CD4-positive, alpha-beta T cell (primary cell): ENCODE data around the gene IFI35. TPM values are rescaled to one million over a fixed set of nuclear protein-coding genes. Genes with fewer than 3 reads are reported as not detected.

Experiments used
- ATAC-seq: fragments of 200-7000 bp; cut with Tn5 transposase; one replicate; pipeline ENCODE4 v1.10.0; 2022; ENCODE audit warnings: mild to moderate bottlenecking; ENCODE audit not compliant: poor library complexity
- CTCF ChIA-PET: fragments of 350-600 bp; sonication (Branson Sonifier 250); formaldehyde crosslinking; loops from one replicate; lab custom pipeline; 2021; ENCODE audit warnings: antibody characterized with exemption, inconsistent platforms; lab: Charles Lee
- POLR2A ChIA-PET: fragments of 350-600 bp; sonication (Branson Sonifier 250); formaldehyde crosslinking; loops from one replicate; lab custom pipeline; 2021; ENCODE audit warnings: antibody characterized with exemption, inconsistent platforms; lab: Charles Lee
- DNase-seq, 14 experiments: peaks; one replicate each; pipeline ENCODE4 v3.0.0-alpha.2; 2013 to 2020; ENCODE audit warnings: mixed read lengths in 2 of 14
- H3K27ac ChIP-seq, 2 donors: one replicate each; pipeline versions ENCODE4 v1.5.1 to v1.7.0; 2013; ENCODE audit warnings: low read length in 2 of 2, low read depth in 1 of 2, mild to moderate bottlenecking in 1 of 2
- H3K27me3 ChIP-seq, 2 experiments: 1 replicate in 1 of 2; 2 replicates in 1 of 2; pipeline versions ENCODE4 v1.6.1 to v1.7.0; 2013; ENCODE audit warnings: low read length in 2 of 2, control low read depth in 1 of 2, mild to moderate bottlenecking in 1 of 2, moderate library complexity in 1 of 2; ENCODE audit not compliant: insufficient read depth in 2 of 2, control insufficient read depth in 1 of 2
- H3K36me3 ChIP-seq: one replicate; pipeline ENCODE4 v1.6.1; 2013; ENCODE audit warnings: low read length, control low read depth; ENCODE audit not compliant: insufficient read depth
- H3K4me1 ChIP-seq: one replicate; pipeline ENCODE4 v1.6.1; 2013; ENCODE audit warnings: low read length, control low read depth; ENCODE audit not compliant: insufficient read depth
- H3K4me3 ChIP-seq: one replicate; pipeline ENCODE4 v1.5.1; 2013; ENCODE audit warnings: mild to moderate bottlenecking, low read length, moderate library complexity
- H3K9me3 ChIP-seq, 2 experiments: 1 replicate in 1 of 2; 2 replicates in 1 of 2; pipeline versions ENCODE4 v1.6.1 to v1.7.0; 2013; ENCODE audit warnings: low read length in 2 of 2, mild to moderate bottlenecking in 2 of 2, control low read depth in 1 of 2, moderate library complexity in 1 of 2; ENCODE audit not compliant: control insufficient read depth in 1 of 2, insufficient read depth in 1 of 2
- H3K27ac Mint-ChIP-seq: one replicate; pipeline ENCODE4 v1.8.0; 2020; ENCODE audit warnings: mixed read lengths
- H3K27me3 Mint-ChIP-seq: one replicate; pipeline ENCODE4 v1.8.0; 2021; ENCODE audit warnings: mixed read lengths
- H3K36me3 Mint-ChIP-seq: one replicate; pipeline ENCODE4 v1.8.0; 2021; ENCODE audit warnings: low read depth, mixed read lengths
- H3K4me1 Mint-ChIP-seq: one replicate; pipeline ENCODE4 v1.8.0; 2021; ENCODE audit warnings: low read depth, mixed read lengths
- H3K4me3 Mint-ChIP-seq: one replicate; pipeline ENCODE4 v1.8.0; 2020; ENCODE audit warnings: mild to moderate bottlenecking, mixed read lengths
- H3K9me3 Mint-ChIP-seq: one replicate; pipeline ENCODE4 v1.8.0; 2020; ENCODE audit warnings: mixed read lengths
- CTCF ChIP-seq: fragments of 200-600 bp; IDR thresholded peaks from one replicate; pipeline ENCODE4 v1.8.0; 2022; ENCODE audit warnings: antibody characterized with exemption, mild to moderate bottlenecking
- intact Hi-C, 2 experiments: fragments of 100-400 bp; cut with DNase I in 1 of 2; cut with micrococcal nuclease in 1 of 2; formaldehyde crosslinking; loops; one replicate each; pipeline versions ENCODE4 v1.15.1 to v1.9.0; 2023 to 2025; cut with DNase I, micrococcal nuclease
- total RNA-seq, 174 experiments: library from RNA in 2 of 174; stranded (reverse) in 2 of 174; gene quantifications; one replicate each; pipeline ENCODE4 v1.2.3 and lab custom pipeline; 2021 to 2026

Gene IFI35
- total RNA-seq, 2 experiments from 2014 or later, result 23.0 to 24.7 TPM

- Mint-ChIP-seq H3K9me3 (no peaks in the 10 kb centered on the region), H3K4me3 (no peak overlapping the region), H3K36me3 (no peaks in the 10 kb centered on the region), H3K4me1 (no peaks in the 10 kb centered on the region), H3K27me3 (no peaks in the 10 kb centered on the region), H3K27ac (no peak overlapping the region)
- POLR2A ChIA-PET, result no interaction called here
- no peak for ATAC-seq
- Histone ChIP-seq H3K4me3 (no peak overlapping the region), H3K27me3 (no peaks in the 10 kb centered on the region), H3K27ac (no peak overlapping the region), H3K4me1 (peaks cover 3% of the 10 kb centered on the region), H3K9me3 (no peaks in the 10 kb centered on the region), H3K36me3 (no peaks in the 10 kb centered on the region)
- intact Hi-C loops, result no loop called here
- no peak for DNase-seq
- CTCF ChIA-PET, result interaction anchor here (1.5 kb wide), 1 partner anchor 187 kb away, joined by 3 read pairs; no protein-coding TSS in a partner anchor
- no peak for TF ChIP-seq CTCF
These were observed 23.7 kb downstream of the IFI35 start for GRCh38 chr17:43030137-43030767.

- intact Hi-C loops, result no loop called here
- Mint-ChIP-seq H3K4me1 (no peaks in the 10 kb centered on the region), H3K4me3 (no peak overlapping the region), H3K27me3 (no peaks in the 10 kb centered on the region), H3K9me3 (no peaks in the 10 kb centered on the region), H3K36me3 (no peaks in the 10 kb centered on the region), H3K27ac (no peak overlapping the region)
- H3K27ac ChIP-seq, result no peak overlapping the region
- H3K4me3 ChIP-seq, result no peak overlapping the region
- no peak for TF ChIP-seq CTCF
- ChIA-PET CTCF (interaction anchor here (1.5 kb wide), 1 partner anchor 189 kb away, joined by 3 read pairs; no protein-coding TSS in a partner anchor), POLR2A (no interaction called here)
- no peaks in the 10 kb centered on the region for H3K9me3 ChIP-seq
- DNase-seq (no peak), ATAC-seq (no peak)
- no peaks in the 10 kb centered on the region for H3K4me1 ChIP-seq
- H3K36me3 ChIP-seq, result no peaks in the 10 kb centered on the region
- H3K27me3 ChIP-seq, result no peaks in the 10 kb centered on the region
These were observed 25.1 kb downstream of the IFI35 start for GRCh38 chr17:43031666-43032065.

- no peaks in the 10 kb centered on the region for H3K27me3 Mint-ChIP-seq
- intact Hi-C loops, result no loop called here
- Histone ChIP-seq H3K4me1 (no peaks in the 10 kb centered on the region), H3K4me3 (no peak overlapping the region), H3K9me3 (no peaks in the 10 kb centered on the region), H3K27ac (no peak overlapping the region), H3K36me3 (no peaks in the 10 kb centered on the region), H3K27me3 (no peaks in the 10 kb centered on the region)
- no peak for DNase-seq
- no peak for ATAC-seq
- H3K9me3 Mint-ChIP-seq, result no peaks in the 10 kb centered on the region
- CTCF ChIA-PET, result no interaction called here
- no peak overlapping the region for H3K4me3 Mint-ChIP-seq
- POLR2A ChIA-PET, result no interaction called here
- no peaks in the 10 kb centered on the region for H3K36me3 Mint-ChIP-seq
- TF ChIP-seq CTCF, result no peak
- no peaks in the 10 kb centered on the region for H3K4me1 Mint-ChIP-seq
- H3K27ac Mint-ChIP-seq, result no peak overlapping the region
These were observed 27.6 kb downstream of the IFI35 start for GRCh38 chr17:43033948-43034881.
